ENCODE data around the gene PGA5.
"Not testable (repeated sequence)": the region's sequence is repeated elsewhere in the genome, so short reads cannot be mapped to it uniquely, and the experiment has no call there.

Gene PGA5

DNA sequence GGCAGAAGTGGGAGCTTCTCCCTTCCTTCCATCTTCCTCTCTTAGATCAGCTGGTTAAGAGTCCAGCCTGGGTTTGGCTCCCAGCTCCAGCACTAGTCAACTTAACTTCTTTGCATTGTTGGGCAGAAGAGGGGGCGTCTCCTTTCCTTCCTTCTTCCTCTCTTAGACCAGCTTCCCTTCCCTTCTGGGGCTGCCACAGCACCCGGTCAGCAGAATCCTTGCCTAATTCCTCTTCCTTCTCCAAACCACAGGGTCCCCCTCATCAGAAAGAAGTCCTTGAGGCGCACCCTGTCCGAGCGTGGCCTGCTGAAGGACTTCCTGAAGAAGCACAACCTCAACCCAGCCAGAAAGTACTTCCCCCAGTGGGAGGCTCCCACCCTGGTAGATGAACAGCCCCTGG, 18.3 kb upstream of the PGA5 start:
- not testable (repeated sequence) for DNase-seq (ENCODE audit: insufficient read length, low spot score); FAIRE-seq

DNA sequence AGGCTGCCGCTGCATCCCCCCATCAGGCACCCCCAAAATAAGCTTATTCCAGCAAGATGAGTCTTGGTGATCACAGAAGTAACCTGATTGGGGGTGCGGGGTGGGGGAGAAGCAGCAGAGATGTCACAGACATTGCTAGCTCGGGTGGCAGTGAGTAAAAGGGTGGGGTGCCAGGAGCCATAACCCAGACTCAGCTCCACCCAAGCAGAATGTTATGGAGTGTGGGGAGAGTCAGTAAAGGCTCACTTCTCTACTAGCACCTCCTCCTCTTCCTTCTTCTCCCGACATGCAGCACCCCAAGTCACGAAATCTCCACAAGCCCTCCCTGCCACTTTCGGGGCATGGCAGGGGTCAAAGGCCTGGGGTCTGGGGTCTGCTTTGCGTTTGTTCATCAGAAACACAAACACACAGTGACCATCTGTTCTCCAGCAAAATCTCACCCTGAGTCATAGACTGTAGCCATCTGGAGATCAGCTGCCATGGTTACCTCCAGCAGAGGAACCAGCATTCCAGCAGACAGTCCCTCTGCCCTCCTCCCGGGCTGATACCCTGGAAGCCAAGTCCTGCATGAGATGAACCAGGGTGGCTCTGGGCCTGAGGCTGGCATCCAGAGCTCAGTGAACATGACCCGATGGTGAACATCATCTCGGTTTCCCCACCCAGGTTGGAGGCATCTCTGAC, 14.4 kb upstream of the PGA5 start:
- DNase-seq (ENCODE audit: insufficient read length, low spot score); FAIRE-seq: not testable (repeated sequence)

DNA sequence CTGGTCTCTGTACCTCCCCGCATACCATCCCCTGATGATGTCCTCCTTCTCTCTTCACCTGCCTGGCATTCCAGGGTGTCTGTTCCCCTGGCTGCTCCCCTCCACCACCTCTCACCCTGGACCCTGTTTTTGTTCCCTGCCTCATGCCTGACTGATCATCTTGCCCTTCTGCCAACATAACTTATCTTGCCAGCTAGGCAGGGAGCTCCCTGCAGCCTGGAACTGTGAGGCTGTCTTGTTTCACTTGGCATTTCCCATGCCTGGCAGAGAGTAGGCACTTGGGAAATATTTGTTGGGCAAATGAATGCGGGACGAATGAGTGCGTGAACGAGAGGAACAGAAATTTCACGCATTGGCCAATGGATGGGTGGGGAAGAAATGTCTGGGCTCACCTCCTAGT, 11.5 kb upstream of the PGA5 start:
- DNase-seq (ENCODE audit: insufficient read length, low spot score); FAIRE-seq: not testable (repeated sequence)

DNA sequence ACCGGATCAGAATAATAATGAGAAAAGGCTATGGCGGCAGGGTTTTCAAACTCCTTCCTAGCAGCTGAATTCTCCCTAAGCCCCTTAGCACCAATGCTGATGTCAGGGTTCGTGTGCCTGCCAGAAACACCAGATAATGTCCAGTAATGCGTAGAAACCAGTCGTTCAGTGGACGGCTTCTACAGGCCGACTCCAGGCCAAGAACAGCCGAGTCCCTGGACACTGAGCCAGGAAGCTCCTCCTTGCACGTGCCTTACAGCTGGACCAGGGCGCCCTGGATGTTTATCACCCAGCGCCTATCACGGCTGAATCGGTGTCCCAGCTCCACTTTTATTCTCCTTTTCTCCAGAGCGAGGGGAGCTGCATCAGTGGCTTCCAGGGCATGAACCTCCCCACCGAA, 9.9 kb upstream of the PGA5 start:
- FAIRE-seq; DNase-seq (ENCODE audit: insufficient read length, low spot score): not testable (repeated sequence)

DNA sequence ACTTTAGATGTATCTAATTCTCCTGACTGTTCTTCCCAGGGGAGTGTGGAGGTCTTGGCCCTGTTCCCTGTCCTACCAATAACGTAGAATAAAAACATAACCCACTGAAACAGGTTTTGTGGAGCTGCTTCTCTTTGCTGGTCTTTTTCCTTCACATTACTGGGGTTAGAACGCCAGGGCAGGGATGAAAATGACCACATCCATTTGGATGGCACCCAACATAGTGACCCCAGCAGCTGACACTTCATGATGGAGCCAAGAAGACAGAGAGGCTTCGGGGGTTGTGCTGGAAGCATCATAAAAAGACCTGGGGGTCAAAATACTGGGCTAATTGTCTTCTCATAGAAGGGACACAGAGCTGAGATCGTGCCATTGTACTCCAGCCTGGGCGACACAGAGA, 9.4 kb upstream of the PGA5 start:
- not testable (repeated sequence) for DNase-seq (ENCODE audit: insufficient read length, low spot score); FAIRE-seq

DNA sequence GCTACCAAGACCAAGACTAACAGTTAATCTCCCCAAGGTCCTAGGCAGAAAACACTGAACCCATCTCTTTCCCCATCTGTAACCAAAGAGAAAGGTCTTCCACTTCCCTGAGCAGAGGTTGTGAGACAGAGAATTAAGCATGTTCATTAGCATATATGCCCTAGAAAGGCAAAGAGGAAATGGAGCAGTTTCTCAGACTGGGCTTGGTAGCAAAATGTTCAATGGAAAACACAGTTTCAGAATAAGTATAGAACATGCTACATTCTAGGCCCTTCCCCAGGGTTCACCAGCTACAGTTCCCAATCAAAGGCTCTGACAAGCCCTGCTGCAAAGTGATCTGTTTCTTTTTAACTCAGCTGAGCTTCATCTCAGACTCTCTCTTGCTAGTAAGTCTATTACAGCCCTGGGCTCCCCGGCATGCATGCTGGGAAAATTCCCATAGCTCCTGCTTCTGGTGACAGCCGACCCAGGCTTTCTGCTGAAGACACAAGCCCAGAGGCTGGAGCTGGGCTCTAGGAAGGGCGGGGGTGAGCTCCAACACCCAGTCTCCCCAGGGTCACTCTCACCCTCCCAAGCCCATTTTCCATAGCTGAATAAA, 8.3 kb upstream of the PGA5 start:
- not testable (repeated sequence) for FAIRE-seq; DNase-seq (ENCODE audit: insufficient read length, low spot score)

DNA sequence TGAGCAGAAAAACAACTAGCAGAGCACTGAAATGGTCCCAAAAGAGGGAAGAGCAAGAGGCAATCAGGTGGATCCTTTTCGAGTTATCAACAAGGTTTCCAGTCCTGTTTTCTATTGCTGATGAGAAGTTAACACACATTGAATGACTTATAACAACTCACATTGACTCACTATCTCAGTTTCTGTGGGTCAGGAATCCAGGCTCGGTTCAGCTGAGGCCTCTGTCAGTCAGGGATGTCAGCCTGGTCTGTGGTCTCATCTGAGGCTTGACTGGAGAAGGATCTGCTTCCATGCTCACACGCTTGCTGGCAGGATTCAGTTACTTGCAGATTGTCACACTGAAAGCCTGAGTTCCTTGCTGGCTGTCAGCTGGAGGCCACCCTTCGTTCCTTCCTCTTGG, 3.8 kb upstream of the PGA5 start:
- not testable (repeated sequence) for FAIRE-seq; DNase-seq (ENCODE audit: insufficient read length, low spot score)

DNA sequence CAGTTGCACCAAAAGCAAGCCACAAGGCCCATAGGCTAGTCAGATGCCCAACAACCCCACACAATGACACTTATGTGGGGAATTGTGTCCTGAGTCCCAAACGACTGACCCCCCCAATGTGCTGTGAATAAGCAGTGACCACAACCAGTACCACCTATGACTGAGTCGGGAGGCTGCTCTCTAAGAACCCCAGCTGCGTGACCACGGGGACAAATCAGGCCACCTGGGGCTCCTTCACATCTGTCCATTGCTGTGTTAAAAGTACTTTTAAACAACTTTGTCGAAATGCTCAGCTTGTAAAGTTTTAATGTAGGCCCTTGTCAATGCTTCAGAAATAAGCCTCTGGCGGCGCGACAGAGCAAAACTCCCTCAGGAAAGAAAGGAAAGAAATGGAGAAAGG, 687 bp upstream of the PGA5 start:
- not testable (repeated sequence) for FAIRE-seq

DNA sequence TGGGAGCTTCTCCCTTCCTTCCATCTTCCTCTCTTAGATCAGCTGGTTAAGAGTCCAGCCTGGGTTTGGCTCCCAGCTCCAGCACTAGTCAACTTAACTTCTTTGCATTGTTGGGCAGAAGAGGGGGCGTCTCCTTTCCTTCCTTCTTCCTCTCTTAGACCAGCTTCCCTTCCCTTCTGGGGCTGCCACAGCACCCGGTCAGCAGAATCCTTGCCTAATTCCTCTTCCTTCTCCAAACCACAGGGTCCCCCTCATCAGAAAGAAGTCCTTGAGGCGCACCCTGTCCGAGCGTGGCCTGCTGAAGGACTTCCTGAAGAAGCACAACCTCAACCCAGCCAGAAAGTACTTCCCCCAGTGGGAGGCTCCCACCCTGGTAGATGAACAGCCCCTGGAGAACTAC, 551 bp downstream of the PGA5 start:
- not testable (repeated sequence) for FAIRE-seq; DNase-seq (ENCODE audit: insufficient read length, low spot score)

More for the DNA sequence above, 687 bp upstream of the PGA5 start:
- not testable (repeated sequence) for DNase-seq (ENCODE audit: insufficient read length, low spot score)

DNA sequence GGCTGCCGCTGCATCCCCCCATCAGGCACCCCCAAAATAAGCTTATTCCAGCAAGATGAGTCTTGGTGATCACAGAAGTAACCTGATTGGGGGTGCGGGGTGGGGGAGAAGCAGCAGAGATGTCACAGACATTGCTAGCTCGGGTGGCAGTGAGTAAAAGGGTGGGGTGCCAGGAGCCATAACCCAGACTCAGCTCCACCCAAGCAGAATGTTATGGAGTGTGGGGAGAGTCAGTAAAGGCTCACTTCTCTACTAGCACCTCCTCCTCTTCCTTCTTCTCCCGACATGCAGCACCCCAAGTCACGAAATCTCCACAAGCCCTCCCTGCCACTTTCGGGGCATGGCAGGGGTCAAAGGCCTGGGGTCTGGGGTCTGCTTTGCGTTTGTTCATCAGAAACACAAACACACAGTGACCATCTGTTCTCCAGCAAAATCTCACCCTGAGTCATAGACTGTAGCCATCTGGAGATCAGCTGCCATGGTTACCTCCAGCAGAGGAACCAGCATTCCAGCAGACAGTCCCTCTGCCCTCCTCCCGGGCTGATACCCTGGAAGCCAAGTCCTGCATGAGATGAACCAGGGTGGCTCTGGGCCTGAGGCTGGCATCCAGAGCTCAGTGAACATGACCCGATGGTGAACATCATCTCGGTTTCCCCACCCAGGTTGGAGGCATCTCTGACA, 4.4 kb downstream of the PGA5 start:
- not testable (repeated sequence) for FAIRE-seq; DNase-seq (ENCODE audit: insufficient read length, low spot score)

DNA sequence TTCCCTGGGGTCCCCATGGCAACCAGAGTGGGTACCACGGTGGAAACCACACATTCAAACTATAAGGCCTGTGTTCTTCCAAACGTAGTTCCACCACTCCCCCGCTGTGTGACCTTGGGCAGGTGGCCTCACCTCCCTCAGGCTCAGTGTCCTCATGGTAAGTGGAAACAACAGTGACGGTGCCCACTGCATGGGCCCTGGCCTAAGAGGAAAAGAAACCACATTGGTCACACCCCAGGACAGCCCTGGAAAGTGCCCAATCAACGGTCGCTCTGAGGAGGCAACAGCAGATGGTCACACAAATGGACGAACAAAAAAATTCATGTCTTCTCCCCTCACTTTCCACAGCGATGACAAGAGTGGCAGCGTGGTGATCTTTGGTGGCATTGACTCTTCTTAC, 7.1 kb downstream of the PGA5 start:
- DNase-seq (ENCODE audit: insufficient read length, low spot score); FAIRE-seq: not testable (repeated sequence)

DNA sequence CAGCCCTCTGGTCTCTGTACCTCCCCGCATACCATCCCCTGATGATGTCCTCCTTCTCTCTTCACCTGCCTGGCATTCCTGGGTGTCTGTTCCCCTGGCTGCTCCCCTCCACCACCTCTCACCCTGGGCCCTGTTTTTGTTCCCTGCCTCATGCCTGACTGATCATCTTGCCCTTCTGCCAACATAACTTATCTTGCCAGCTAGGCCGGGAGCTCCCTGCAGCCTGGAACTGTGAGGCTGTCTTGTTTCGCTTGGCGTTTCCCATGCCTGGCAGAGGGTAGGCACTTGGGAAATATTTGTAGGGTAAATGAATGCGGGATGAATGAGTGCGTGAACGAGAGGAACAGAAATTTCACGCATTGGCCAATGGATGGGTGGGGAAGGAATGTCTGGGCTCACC, 8.2 kb downstream of the PGA5 start:
- not testable (repeated sequence) for FAIRE-seq; DNase-seq (ENCODE audit: insufficient read length, low spot score)

DNA sequence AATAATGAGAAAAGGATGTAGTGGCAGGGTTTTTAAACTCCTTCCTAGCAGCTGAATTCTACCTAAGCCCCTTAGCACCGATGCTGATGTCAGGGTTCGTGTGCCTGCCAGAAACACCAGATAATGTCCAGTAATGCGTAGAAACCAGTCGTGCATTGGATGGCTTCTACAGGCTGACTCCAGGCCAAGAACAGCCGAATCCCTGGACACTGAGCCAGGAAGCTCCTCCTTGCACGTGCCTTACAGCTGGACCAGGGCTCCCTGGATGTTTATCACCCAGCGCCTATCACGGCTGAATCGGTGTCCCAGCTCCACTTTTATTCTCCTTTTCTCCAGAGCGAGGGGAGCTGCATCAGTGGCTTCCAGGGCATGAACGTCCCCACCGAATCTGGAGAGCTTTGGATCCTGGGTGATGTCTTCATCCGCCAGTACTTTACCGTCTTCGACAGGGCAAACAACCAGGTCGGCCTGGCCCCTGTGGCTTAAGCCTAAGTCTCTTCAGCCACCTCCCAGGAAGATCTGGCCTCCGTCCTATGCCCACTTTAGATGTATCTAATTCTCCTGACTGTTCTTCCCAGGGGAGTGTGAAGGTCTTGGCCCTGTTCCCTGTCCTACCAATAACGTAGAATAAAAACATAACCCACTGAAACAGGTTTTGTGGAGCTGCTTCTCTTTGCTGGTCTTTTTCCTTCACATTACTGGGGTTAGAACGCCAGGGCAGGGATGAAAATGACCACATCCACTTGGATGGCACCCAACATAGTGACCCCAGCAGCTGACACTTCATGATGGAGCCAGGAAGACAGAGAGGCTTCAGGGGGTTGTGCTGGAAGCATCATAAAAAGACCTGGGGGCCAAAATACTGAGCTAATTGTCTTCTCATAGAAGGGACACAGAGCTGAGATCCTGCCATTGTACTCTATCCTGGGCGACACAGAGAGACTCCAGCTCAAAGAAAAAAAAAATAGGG, 10.1 kb downstream of the PGA5 start:
- not testable (repeated sequence) for DNase-seq (ENCODE audit: insufficient read length, low spot score); FAIRE-seq

DNA sequence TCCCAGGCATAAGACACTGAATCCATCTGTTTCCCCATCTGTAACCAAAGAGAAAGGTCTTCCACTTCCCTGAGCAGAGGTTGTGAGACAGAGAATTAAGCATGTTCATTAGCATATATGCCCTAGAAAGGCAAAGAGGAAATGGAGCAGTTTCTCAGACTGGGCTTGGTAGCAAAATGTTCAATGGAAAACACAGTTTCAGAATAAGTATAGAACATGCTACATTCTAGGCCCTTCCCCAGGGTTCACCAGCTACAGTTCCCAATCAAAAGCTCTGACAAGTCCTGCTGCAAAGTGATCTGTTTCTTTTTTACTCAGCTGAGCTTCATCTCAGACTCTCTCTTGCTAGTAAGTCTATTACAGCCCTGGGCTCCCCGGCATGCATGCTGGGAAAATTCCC, 11.4 kb downstream of the PGA5 start:
- FAIRE-seq; DNase-seq (ENCODE audit: insufficient read length, low spot score): not testable (repeated sequence)

DNA sequence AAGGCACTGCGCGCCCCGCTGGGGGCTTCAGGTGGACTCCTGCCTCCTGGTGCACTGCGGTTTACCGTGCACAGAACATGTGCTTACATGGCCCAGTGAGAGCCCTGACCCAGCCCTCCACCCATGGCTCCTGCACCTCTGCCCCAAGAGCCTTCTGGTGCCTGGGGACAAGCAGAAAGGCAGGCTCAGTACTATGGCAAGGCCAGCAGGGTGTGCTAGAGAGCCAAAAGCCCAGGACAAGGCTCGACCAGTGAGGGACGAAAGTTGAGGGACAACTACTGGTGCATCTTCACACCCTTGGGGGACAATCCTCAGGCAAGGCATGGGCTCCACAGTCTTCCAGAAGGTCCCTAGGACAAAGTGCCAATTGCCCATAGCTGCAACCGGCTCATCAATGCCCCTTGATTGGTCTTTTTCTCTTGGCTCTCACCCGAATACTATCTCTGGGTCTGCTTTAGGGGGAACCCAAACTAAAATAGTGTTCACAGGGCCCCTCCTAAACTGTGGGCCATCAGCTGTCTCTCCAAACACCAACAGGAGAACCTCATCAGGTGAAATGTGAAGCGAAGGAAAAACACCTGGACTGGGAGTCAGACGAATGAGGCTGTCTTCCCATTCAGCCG, 13.5 kb downstream of the PGA5 start:
- DNase-seq (ENCODE audit: insufficient read length, low spot score) (peak; percentile 80), FAIRE-seq (no peak)

DNA sequence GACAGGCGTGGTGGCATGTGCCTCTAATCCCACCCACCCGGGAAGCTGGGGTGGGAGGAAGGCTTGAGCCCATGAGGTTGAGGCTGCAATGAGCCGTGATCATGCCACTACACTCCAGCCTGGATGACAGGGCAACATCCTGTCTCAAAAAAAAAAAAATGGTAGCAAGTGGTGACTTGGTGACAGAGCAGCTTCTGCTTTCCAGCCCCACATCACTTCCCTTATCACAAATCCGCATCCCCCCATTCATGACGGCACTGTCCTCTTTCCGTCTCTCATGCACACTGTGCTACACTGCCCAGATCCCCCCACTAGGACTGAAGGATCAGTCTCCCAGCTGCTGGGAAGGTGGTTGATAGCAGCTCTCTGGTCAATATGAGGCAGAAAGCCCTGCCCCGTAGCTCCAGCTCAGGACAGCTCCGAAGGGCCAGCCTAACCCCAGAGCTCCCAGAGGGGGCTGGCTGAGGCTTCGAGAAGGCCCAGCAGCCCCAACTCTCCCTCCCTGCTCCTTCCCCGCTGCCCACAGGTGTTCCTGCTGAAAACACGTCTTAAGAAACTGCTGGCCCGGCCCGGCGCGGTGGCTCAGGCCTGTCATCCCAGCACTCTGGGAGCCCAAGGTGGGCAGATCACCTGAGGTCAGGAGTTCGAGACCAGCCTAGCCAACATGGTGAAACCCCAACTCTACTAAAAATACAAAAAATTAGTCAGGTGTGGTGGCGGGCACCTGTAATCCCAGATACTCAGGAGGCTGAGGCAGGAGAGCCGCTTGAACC, 15.9 kb downstream of the PGA5 start:
- FAIRE-seq: no peak
- no peak for DNase-seq (ENCODE audit: insufficient read length, low spot score)

DNA sequence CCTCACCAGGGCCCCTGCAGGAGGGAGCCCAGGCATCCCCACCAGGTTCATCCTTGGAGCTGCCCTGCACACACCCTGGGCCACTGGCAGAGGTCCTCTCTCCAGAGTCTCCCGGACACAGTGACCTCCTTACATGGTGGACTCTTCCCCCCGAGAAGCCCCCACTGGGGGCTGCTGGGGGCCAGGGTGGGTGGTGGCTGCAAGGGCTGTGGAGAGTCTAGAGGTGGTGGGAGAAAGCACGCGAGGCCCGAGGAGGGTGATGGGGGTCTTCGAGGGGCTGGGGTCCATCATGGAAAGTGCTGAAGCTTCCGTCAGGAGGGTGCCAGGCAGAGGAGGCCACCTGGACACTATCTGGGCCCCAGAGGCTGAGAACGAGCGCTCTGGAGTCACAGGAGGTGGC, 17.6 kb downstream of the PGA5 start:
- no peak for FAIRE-seq
- DNase-seq (ENCODE audit: insufficient read length, low spot score): no peak

DNA sequence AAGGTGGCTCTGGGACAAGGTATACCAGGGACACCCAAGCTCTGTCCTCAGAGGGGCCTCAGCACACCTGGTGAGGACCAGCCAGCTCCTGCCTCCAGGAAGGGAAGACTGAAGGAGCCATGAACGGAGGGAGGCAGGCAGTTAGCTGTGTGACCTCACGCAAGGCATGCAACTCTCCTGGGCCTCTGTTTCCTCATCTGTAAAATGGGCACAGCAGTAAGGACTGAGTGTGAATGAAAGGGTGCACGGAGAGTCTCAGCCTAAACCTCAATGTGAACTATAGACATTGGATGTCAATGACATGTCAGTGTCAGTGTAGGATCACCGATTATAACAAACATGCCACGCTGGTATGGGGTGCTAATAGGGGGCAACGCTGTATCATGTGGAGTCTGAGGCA, 18.4 kb downstream of the PGA5 start:
- FAIRE-seq: no peak
- DNase-seq (ENCODE audit: insufficient read length, low spot score): no peak

DNA sequence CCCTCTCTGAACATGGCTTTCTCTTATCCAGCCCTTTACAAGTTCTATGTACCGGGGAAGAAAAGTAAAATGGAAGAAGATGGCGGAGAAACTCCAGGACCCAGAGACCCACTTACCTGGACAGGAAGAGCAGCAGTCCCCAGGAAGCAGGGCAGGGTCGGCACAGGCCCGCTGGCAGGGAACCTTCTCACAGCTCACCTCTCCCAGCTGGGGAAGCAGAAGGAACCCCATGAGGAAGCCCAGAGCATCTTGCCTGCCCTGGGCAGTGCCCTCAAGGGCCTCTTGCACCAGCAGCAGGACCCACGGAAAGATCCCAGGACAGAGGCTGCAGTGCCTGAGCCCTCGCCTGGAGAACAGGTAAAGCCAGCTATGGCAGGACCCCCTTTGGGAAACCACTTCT, 23.4 kb downstream of the PGA5 start:
- no peak for DNase-seq (ENCODE audit: insufficient read length, low spot score)
- no peak for FAIRE-seq
